ENCODE results near the gene TMEM53.
A peak's percentile ranks its signal among the peaks of the same experiment; 100 is the strongest.

TMEM53 gene

DNA sequence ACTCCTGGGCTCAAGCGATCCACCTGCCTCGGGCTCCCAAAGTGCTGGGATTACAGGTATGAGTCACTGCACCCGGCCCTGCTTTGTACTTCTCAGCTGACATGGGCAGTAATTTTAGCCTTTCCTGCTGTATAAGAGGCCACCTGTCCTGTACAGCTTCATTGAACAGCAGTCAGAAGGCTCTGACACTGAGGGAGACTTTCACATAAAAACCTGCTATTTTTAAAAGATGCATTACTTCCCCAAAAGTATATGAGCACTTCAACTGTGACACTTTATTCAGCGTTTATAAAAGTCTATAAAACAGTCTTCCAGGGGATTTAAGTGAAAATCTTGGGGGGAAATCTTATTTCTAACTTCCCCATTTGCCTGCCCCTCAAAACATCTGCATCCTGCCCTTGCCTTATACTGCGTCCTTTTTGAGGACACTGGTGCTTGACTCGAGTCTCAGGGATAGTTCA, 39.1 kb upstream of the TMEM53 start:
- H3K18ac ChIP-seq (ENCODE audit: low read length): no peak overlapping the region
- H3K4me3 ChIP-seq (ENCODE audit: low read length in 2 of 2): no peak overlapping the region
- H3K4me1 ChIP-seq (ENCODE audit: control insufficient read depth in 2 of 2, insufficient read depth in 1 of 2, low read depth in 1 of 2, low read length in 2 of 2): peaks cover 0 to 3% of the 10 kb centered on the region in 2 donors
- no peaks in the 10 kb centered on the region for H3K27me3 ChIP-seq (ENCODE audit: control insufficient read depth in 3 of 3, insufficient read depth in 3 of 3, low read depth in 1 of 3, low read length in 3 of 3)
- no peak overlapping the region for H2BK5ac ChIP-seq (ENCODE audit: low read length)
- no peak overlapping the region for H2BK15ac ChIP-seq (ENCODE audit: low read length)
- H4K91ac ChIP-seq (ENCODE audit: low read depth, low read length, poor library complexity): no peak overlapping the region
- H3K9ac ChIP-seq (ENCODE audit: low read depth, low read length, poor library complexity): no peak overlapping the region
- DNase-seq (ENCODE audit: low spot score): no peak
- no peak overlapping the region for H3K23ac ChIP-seq (ENCODE audit: low read depth, low read length, poor library complexity)
- H3K27ac ChIP-seq (replicated peaks; ENCODE audit: low read length): no peak overlapping the region
- no peak overlapping the region for H3K4me2 ChIP-seq (ENCODE audit: insufficient read depth, low read length, poor library complexity, severe bottlenecking)
- no peaks in the 10 kb centered on the region for H3K36me3 ChIP-seq (replicated peaks in 1 of 2; ENCODE audit: control insufficient read depth in 2 of 2, insufficient read depth in 2 of 2, low read length in 2 of 2)
- H3K14ac ChIP-seq (ENCODE audit: low read length): no peak overlapping the region
- whole genome bisulfite sequencing, 2 donors (ENCODE audit: extremely low coverage in 2 of 2, insufficient read length in 2 of 2, insufficient replicate concordance in 1 of 2): no CpG with 5 or more reads among the region's 6 CpGs
- H3K9me3 ChIP-seq (replicated peaks in 1 of 2; ENCODE audit: control insufficient read depth in 2 of 2, insufficient read depth in 1 of 2, low read depth in 1 of 2, low read length in 2 of 2): peaks cover 3 to 8% of the 10 kb centered on the region in 2 donors
- H3K79me1 ChIP-seq (ENCODE audit: low read depth, low read length): no peaks in the 10 kb centered on the region
- no peak overlapping the region for H4K8ac ChIP-seq (ENCODE audit: low read depth, low read length)
- H2BK12ac ChIP-seq (ENCODE audit: low read length): no peak overlapping the region
- H2AK5ac ChIP-seq (ENCODE audit: low read depth, low read length): no peak overlapping the region
- H3K4ac ChIP-seq (ENCODE audit: low read length): no peak overlapping the region
- no peak overlapping the region for H2BK120ac ChIP-seq (ENCODE audit: low read depth, low read length)
- H2AFZ ChIP-seq (ENCODE audit: low read length): no peak overlapping the region

DNA sequence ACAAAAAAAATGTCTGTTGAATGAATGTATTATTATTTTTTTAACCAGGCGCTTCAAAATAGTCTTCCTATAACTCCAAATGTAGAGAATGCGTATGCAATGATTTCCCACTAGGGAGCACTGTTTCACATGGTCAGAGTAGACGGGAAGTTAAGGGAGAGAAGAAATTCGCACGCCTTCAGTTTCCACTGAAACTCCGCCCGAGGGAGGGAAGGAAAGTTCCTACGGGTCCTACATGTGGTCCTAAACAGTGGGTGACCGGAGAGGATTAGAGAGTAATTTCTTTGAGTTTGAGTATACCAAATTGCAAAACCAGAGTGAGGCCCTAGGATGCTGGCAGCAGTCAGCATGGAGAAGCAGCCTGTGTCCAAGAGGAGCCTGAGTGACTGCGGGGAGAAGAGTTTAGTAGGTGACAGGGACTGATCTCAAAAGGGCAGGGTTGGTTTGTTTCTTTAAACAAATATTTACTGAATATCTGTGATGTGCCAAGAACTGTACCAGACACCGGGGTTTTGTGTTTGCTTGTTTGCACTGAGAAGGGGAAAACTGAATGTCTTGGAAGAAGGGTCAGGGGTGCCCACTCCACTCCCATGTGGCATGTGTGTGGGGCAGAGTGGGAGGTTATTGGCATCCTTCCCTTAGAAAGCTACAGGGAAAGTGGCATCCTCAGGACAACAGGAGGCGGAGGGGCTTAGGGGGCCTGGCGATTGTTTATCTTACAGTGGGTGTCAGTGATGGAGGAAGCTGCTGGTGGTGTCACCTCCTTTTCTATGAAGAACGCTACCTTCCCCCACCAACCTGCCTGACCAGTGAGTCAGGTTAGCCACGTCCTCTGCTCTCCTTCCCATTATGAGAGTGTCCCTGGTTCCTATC, 33.9 kb upstream of the TMEM53 start:
- DNase-seq (ENCODE audit: low spot score): no peak
- no peak overlapping the region for H3K27ac ChIP-seq (replicated peaks; ENCODE audit: low read length)
- H2BK15ac ChIP-seq (ENCODE audit: low read length): no peak overlapping the region
- no peak overlapping the region for H3K9ac ChIP-seq (ENCODE audit: low read depth, low read length, poor library complexity)
- no peak overlapping the region for H3K23ac ChIP-seq (ENCODE audit: low read depth, low read length, poor library complexity)
- no peak overlapping the region for H2BK120ac ChIP-seq (ENCODE audit: low read depth, low read length)
- no peaks in the 10 kb centered on the region for H3K79me1 ChIP-seq (ENCODE audit: low read depth, low read length)
- H3K4me3 ChIP-seq (ENCODE audit: low read length in 2 of 2): no peak overlapping the region
- no peaks in the 10 kb centered on the region for H3K4me1 ChIP-seq (ENCODE audit: control insufficient read depth in 2 of 2, insufficient read depth in 1 of 2, low read depth in 1 of 2, low read length in 2 of 2)
- no CpG with 5 or more reads among the region's 15 CpGs for WGBS, 2 donors (ENCODE audit: extremely low coverage in 2 of 2, insufficient read length in 2 of 2, insufficient replicate concordance in 1 of 2)
- H3K4me2 ChIP-seq (ENCODE audit: insufficient read depth, low read length, poor library complexity, severe bottlenecking): no peak overlapping the region
- no peak overlapping the region for H4K8ac ChIP-seq (ENCODE audit: low read depth, low read length)
- H3K4ac ChIP-seq (ENCODE audit: low read length): no peak overlapping the region
- no peak overlapping the region for H2BK5ac ChIP-seq (ENCODE audit: low read length)
- no peak overlapping the region for H2BK12ac ChIP-seq (ENCODE audit: low read length)
- no peaks in the 10 kb centered on the region for H3K36me3 ChIP-seq (replicated peaks in 1 of 2; ENCODE audit: control insufficient read depth in 2 of 2, insufficient read depth in 2 of 2, low read length in 2 of 2)
- H4K91ac ChIP-seq (ENCODE audit: low read depth, low read length, poor library complexity): no peak overlapping the region
- no peak overlapping the region for H2AFZ ChIP-seq (ENCODE audit: low read length)
- H2AK5ac ChIP-seq (ENCODE audit: low read depth, low read length): no peak overlapping the region
- H3K9me3 ChIP-seq (replicated peaks in 1 of 2; ENCODE audit: control insufficient read depth in 2 of 2, insufficient read depth in 1 of 2, low read depth in 1 of 2, low read length in 2 of 2): peaks cover 4 to 11% of the 10 kb centered on the region in 2 donors
- no peaks in the 10 kb centered on the region for H3K27me3 ChIP-seq (ENCODE audit: control insufficient read depth in 3 of 3, insufficient read depth in 3 of 3, low read depth in 1 of 3, low read length in 3 of 3)
- no peak overlapping the region for H3K14ac ChIP-seq (ENCODE audit: low read length)
- no peak overlapping the region for H3K18ac ChIP-seq (ENCODE audit: low read length)

DNA sequence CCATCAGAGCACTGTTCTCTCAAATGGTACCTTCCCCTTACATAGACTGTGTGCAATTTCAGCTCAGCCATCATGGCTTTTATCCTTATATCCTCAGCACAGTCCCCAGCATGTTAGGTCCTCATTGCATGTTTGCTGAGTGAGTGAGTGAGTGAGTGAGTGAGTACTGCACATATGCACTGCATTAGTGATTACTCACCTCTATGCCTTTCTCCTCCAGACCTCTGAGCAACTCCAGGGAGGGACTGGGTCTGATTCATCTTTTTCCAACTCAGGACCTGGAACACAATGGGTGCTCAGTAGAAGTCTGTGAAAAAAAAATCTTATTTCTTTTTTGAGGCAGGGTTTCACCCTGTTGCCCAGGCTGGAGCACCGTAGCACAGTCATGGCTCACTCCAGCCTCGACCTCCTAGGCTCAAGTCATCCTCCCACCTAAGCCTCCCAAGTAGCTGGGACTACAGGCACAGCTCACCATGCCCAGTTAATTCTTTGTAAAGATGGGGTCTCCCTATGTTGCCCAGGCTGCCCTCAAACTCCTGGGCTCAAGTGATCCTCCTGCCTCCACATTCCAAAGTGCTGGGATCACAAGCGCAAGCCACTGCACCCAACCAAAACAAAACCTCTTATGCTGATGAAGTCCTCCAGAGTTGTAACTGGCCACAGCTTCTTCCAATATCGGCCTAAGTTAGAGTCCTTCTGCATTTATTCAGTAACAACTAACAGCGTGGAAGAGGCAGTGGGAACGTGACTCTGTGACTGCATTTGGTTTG, 33.0 kb upstream of the TMEM53 start:
- Histone ChIP-seq H3K23ac (ENCODE audit: low read depth, low read length, poor library complexity) (no peak overlapping the region), H3K4me2 (ENCODE audit: insufficient read depth, low read length, poor library complexity, severe bottlenecking) (no peak overlapping the region), H3K4me1 (ENCODE audit: control insufficient read depth in 2 of 2, insufficient read depth in 1 of 2, low read depth in 1 of 2, low read length in 2 of 2) (no peaks in the 10 kb centered on the region), H3K36me3 (replicated peaks in 1 of 2; ENCODE audit: control insufficient read depth in 2 of 2, insufficient read depth in 2 of 2, low read length in 2 of 2) (no peaks in the 10 kb centered on the region), H3K27ac (replicated peaks; ENCODE audit: low read length) (no peak overlapping the region), H2BK120ac (ENCODE audit: low read depth, low read length) (no peak overlapping the region), H2BK12ac (ENCODE audit: low read length) (no peak overlapping the region), H2AK5ac (ENCODE audit: low read depth, low read length) (no peak overlapping the region), H3K4me3 (ENCODE audit: low read length in 2 of 2) (no peak overlapping the region), H3K9me3 (replicated peaks in 1 of 2; ENCODE audit: control insufficient read depth in 2 of 2, insufficient read depth in 1 of 2, low read depth in 1 of 2, low read length in 2 of 2) (peaks cover 4 to 11% of the 10 kb centered on the region in 2 donors), H3K79me1 (ENCODE audit: low read depth, low read length) (no peaks in the 10 kb centered on the region), H3K4ac (ENCODE audit: low read length) (no peak overlapping the region), H2AFZ (ENCODE audit: low read length) (no peak overlapping the region), H3K18ac (ENCODE audit: low read length) (no peak overlapping the region), H4K8ac (ENCODE audit: low read depth, low read length) (no peak overlapping the region), H4K91ac (ENCODE audit: low read depth, low read length, poor library complexity) (no peak overlapping the region), H2BK15ac (ENCODE audit: low read length) (no peak overlapping the region), H3K9ac (ENCODE audit: low read depth, low read length, poor library complexity) (no peak overlapping the region), H3K14ac (ENCODE audit: low read length) (no peak overlapping the region), H2BK5ac (ENCODE audit: low read length) (no peak overlapping the region), H3K27me3 (ENCODE audit: control insufficient read depth in 3 of 3, insufficient read depth in 3 of 3, low read depth in 1 of 3, low read length in 3 of 3) (no peaks in the 10 kb centered on the region)
- no CpG with 5 or more reads among the region's 6 CpGs for WGBS, 2 donors (ENCODE audit: extremely low coverage in 2 of 2, insufficient read length in 2 of 2, insufficient replicate concordance in 1 of 2)
- no peak for DNase-seq (ENCODE audit: low spot score)

DNA sequence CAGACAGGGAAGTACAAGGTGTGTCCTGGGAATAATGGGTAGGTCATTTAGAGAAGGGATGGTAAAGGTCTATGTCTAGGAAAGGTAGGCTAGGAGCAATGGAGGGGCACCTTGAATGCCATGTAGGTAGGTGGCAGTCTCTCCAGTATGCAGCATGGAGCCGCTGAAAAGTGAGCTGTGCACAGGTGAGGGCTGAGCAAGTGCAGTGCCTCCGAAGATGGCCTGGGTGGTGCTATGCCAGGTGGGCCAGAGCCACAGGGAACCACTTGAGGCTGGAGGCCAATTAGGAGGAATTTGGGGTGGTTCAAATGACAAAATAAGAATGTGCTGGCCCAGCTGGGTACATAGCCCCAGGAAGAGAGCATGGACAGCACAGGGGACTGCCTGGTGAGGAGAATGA, 31.7 kb upstream of the TMEM53 start:
- H3K18ac ChIP-seq (ENCODE audit: low read length): no peak overlapping the region
- H3K79me1 ChIP-seq (ENCODE audit: low read depth, low read length): no peaks in the 10 kb centered on the region
- no peak overlapping the region for H2BK5ac ChIP-seq (ENCODE audit: low read length)
- H2BK12ac ChIP-seq (ENCODE audit: low read length): no peak overlapping the region
- H3K14ac ChIP-seq (ENCODE audit: low read length): no peak overlapping the region
- no peak overlapping the region for H2AK5ac ChIP-seq (ENCODE audit: low read depth, low read length)
- no peak overlapping the region for H4K91ac ChIP-seq (ENCODE audit: low read depth, low read length, poor library complexity)
- H2BK120ac ChIP-seq (ENCODE audit: low read depth, low read length): no peak overlapping the region
- H3K36me3 ChIP-seq (replicated peaks in 1 of 2; ENCODE audit: control insufficient read depth in 2 of 2, insufficient read depth in 2 of 2, low read length in 2 of 2): no peaks in the 10 kb centered on the region
- no peak overlapping the region for H3K27ac ChIP-seq (replicated peaks; ENCODE audit: low read length)
- H3K4me3 ChIP-seq (ENCODE audit: low read length in 2 of 2): peak overlapping the region in 1 of 2 donors; percentile 31
- H3K4me1 ChIP-seq (ENCODE audit: control insufficient read depth in 2 of 2, insufficient read depth in 1 of 2, low read depth in 1 of 2, low read length in 2 of 2): no peaks in the 10 kb centered on the region
- DNase-seq (ENCODE audit: low spot score): no peak
- no peak overlapping the region for H3K9ac ChIP-seq (ENCODE audit: low read depth, low read length, poor library complexity)
- H3K4me2 ChIP-seq (ENCODE audit: insufficient read depth, low read length, poor library complexity, severe bottlenecking): no peak overlapping the region
- no peak overlapping the region for H4K8ac ChIP-seq (ENCODE audit: low read depth, low read length)
- no CpG with 5 or more reads among the region's 2 CpGs for WGBS, 2 donors (ENCODE audit: extremely low coverage in 2 of 2, insufficient read length in 2 of 2, insufficient replicate concordance in 1 of 2)
- H3K23ac ChIP-seq (ENCODE audit: low read depth, low read length, poor library complexity): no peak overlapping the region
- H2BK15ac ChIP-seq (ENCODE audit: low read length): no peak overlapping the region
- no peak overlapping the region for H3K4ac ChIP-seq (ENCODE audit: low read length)
- H2AFZ ChIP-seq (ENCODE audit: low read length): no peak overlapping the region
- peaks cover 4 to 11% of the 10 kb centered on the region in 2 donors for H3K9me3 ChIP-seq (replicated peaks in 1 of 2; ENCODE audit: control insufficient read depth in 2 of 2, insufficient read depth in 1 of 2, low read depth in 1 of 2, low read length in 2 of 2)
- no peaks in the 10 kb centered on the region for H3K27me3 ChIP-seq (ENCODE audit: control insufficient read depth in 3 of 3, insufficient read depth in 3 of 3, low read depth in 1 of 3, low read length in 3 of 3)

All from neuronal stem cell (in vitro differentiated cells).